Measurements from ENCODE around the gene FAM120B.

GRCh38 chr6:170402318-170403040 is 95.9 kb downstream of the FAM120B start:
- TF ChIP-seq ZNF274 (IDR thresholded peaks at IDR 0.05; ENCODE audit: low read depth, low read length) (no peak), SUZ12 (IDR thresholded peaks at IDR 0.05; ENCODE audit: extremely low read depth, insufficient read depth, insufficient read length) (no peak)
